ENCODE measurements around the gene BMP7.

Gene BMP7

DNA sequence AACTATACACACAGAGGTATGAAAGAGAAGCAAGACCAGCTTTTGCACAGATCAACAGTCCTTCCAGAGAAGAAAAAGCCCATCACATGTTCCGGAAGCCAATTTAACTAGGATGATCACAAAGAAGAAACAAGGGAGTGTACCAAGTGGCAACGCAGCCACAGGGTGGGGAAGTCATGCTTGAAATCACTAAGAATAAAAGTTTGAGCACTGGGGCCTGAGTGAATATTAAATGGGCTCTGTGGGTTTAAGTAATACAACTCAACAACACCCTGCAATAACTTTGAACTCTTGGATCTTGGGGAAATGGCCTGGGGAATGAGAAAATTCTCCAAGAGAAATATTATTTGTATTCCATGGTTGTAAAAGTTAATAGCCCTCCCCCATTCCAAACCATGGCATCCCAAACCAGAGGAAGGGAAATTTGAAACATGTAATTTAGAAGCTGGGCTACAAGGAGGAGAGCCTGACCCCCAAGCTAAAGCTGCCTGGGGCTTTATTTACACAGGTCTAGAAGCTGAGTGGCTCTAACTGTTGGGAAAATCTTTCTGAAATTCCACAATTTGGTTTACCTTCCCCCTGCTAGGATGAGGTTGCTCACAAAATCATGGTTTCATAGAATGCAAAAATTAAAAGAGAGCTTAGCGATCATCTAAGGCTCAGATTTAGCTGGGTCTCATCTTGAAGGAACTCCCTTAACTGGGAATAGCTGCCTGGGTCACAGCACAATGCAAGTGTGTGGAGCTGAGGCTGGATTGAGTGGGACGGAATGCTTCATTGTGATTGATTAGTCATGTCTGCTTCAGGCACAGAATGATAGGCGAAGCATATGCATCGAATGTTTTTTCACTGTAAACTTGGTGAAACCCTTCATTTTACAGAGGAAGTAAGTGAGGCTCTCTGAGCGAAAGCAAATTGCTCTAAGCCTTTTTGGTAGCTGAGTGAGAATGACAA, 143.6 kb downstream of the BMP7 start:
- FAIRE-seq (no peak), DNase-seq (ENCODE audit: extremely low spot score, insufficient read length, low read depth) (no peak)

DNA sequence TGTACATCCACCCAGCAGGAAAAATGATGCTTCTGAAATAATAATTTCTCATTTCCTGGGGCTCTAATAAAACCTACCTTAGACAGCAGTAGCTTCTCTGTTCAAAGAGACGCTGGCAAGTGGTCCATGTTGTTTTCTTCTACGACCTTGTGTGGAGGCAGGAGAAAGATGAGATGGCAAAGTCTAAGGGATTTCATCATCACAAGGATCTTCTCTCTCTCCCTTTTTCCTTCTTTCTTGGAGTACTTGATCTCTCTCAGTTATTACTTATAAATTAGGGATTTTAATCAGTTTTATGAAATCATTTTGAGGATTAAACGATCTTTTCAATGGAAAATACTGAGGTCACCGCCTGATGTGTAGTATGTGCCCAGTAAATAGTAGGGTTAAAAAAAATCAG, 147.5 kb downstream of the BMP7 start:
- no peak for FAIRE-seq
- DNase-seq (ENCODE audit: extremely low spot score, insufficient read length, low read depth): no peak
